ENCODE data around the gene RORC. TPM values are rescaled to one million over a fixed set of nuclear protein-coding genes. Genes with fewer than 3 reads are reported as not detected.

RORC gene
- total and polyA plus RNA-seq, 2 experiments from 2014 or later: not detected

DNA sequence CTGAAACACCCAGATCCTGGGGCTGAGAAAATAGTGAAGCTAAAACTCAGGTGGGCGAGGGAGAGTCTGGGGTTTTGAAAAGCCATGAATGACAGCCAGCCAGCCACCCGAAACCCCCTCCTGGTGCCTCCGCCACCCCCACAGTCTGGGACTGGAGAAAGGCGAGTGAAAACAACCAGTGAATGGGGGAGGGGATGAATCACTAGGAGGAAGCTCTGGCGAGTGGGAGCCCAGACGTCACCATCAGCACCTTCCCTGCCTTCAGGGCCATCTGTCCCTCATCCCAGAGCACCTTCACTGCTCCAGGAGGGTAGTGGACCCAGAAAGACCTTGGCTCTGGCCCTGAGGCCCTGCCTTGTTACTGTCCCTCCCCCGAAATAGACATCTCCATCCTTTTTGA, 9.2 kb downstream of the RORC start:
- Histone ChIP-seq H3K27me3 (replicated peaks; ENCODE audit: insufficient read depth) (peaks cover 6% of the 10 kb centered on the region; the same call in 1 of the 2 replicates), H3K79me2 (ENCODE audit: insufficient read depth) (no peaks in the 10 kb centered on the region), H3K4me2 (ENCODE audit: unreplicated experiment) (no peak overlapping the region), H3K9me3 (ENCODE audit: low read depth) (no peaks in the 10 kb centered on the region), H3K4me1 (ENCODE audit: insufficient read depth) (no peaks in the 10 kb centered on the region), H4K20me1 (ENCODE audit: insufficient read depth) (no peaks in the 10 kb centered on the region), H3K27ac (no peak overlapping the region), H2AFZ (no peak overlapping the region), H3K9me2 (ENCODE audit: insufficient read depth) (no peaks in the 10 kb centered on the region), H3K4me3 (no peak overlapping the region), H3F3A (ENCODE audit: insufficient read depth) (no peaks in the 10 kb centered on the region), H3K9ac (no peak overlapping the region), H3K36me3 (ENCODE audit: low read depth) (no peaks in the 10 kb centered on the region)
- TF ChIP-seq EZH2phosphoT487 (IDR thresholded peaks at IDR 0.05; ENCODE audit: insufficient read depth, low read depth) (no peak), EZH2 (IDR thresholded peaks at IDR 0.05; ENCODE audit: insufficient read depth, poor library complexity, severe bottlenecking) (no peak)
- 51 to 55% methylated on average over 7 of the region's 7 CpGs for WGBS, 2 experiments (ENCODE audit: low coverage in 1 of 2, low lambda C conversion rate in 2 of 2, missing lambda C conversion rate in 2 of 2)
- no peak for DNase-seq
- in situ Hi-C loops (cut with MboI): no loop called here

- Histone ChIP-seq H3K36me3 (ENCODE audit: low read depth) (no peaks in the 10 kb centered on the region), H3K27me3 (replicated peaks; ENCODE audit: insufficient read depth) (peaks cover 6% of the 10 kb centered on the region; the same call in 1 of the 2 replicates)
- WGBS, 2 experiments (ENCODE audit: low coverage in 1 of 2, low lambda C conversion rate in 2 of 2, missing lambda C conversion rate in 2 of 2): 9 to 10% methylated on average over 2 of the region's 2 CpGs
Observed at GRCh38 chr1:151820940-151821339, 10.7 kb downstream of the RORC start.

GRCh38 chr1:151819976-151820623, 11.5 kb downstream of the RORC start:
- Histone ChIP-seq H3K4me3 (no peak overlapping the region), H3K4me1 (ENCODE audit: insufficient read depth) (no peaks in the 10 kb centered on the region), H3K27me3 (replicated peaks; ENCODE audit: insufficient read depth) (peaks cover 6% of the 10 kb centered on the region; the same call in 1 of the 2 replicates), H3K27ac (no peak overlapping the region), H3K9me3 (ENCODE audit: low read depth) (no peaks in the 10 kb centered on the region), H3K4me2 (ENCODE audit: unreplicated experiment) (no peak overlapping the region), H2AFZ (no peak overlapping the region), H3F3A (ENCODE audit: insufficient read depth) (no peaks in the 10 kb centered on the region), H3K36me3 (ENCODE audit: low read depth) (no peaks in the 10 kb centered on the region), H3K79me2 (ENCODE audit: insufficient read depth) (no peaks in the 10 kb centered on the region), H4K20me1 (ENCODE audit: insufficient read depth) (no peaks in the 10 kb centered on the region), H3K9me2 (ENCODE audit: insufficient read depth) (no peaks in the 10 kb centered on the region), H3K9ac (no peak overlapping the region)
- DNase-seq: peak; percentile 54
- WGBS, 2 experiments (ENCODE audit: low coverage in 1 of 2, low lambda C conversion rate in 2 of 2, missing lambda C conversion rate in 2 of 2): 42 to 52% methylated on average over 5 to 7 of the region's 7 CpGs
- in situ Hi-C loops (cut with MboI): no loop called here
- TF ChIP-seq EZH2phosphoT487 (IDR thresholded peaks at IDR 0.05; ENCODE audit: insufficient read depth, low read depth) (no peak), EZH2 (IDR thresholded peaks at IDR 0.05; ENCODE audit: insufficient read depth, poor library complexity, severe bottlenecking) (no peak)

More at GRCh38 chr1:151820940-151821339, 10.7 kb downstream of the RORC start:
- TF ChIP-seq EZH2 (IDR thresholded peaks at IDR 0.05; ENCODE audit: insufficient read depth, poor library complexity, severe bottlenecking) (no peak), EZH2phosphoT487 (IDR thresholded peaks at IDR 0.05; ENCODE audit: insufficient read depth, low read depth) (no peak)
- Histone ChIP-seq H3F3A (ENCODE audit: insufficient read depth) (no peaks in the 10 kb centered on the region), H3K27ac (no peak overlapping the region), H3K4me2 (ENCODE audit: unreplicated experiment) (no peak overlapping the region), H2AFZ (no peak overlapping the region), H3K9me2 (ENCODE audit: insufficient read depth) (no peaks in the 10 kb centered on the region), H3K9ac (no peak overlapping the region), H3K79me2 (ENCODE audit: insufficient read depth) (no peaks in the 10 kb centered on the region), H3K4me1 (ENCODE audit: insufficient read depth) (no peaks in the 10 kb centered on the region), H3K9me3 (ENCODE audit: low read depth) (no peaks in the 10 kb centered on the region), H3K4me3 (no peak overlapping the region), H4K20me1 (ENCODE audit: insufficient read depth) (no peaks in the 10 kb centered on the region)
- in situ Hi-C loops (cut with MboI): no loop called here
- DNase-seq: no peak

- in situ Hi-C loops (cut with MboI): no loop called here
- Histone ChIP-seq H2AFZ (no peak overlapping the region), H3K4me3 (no peak overlapping the region), H3K79me2 (ENCODE audit: insufficient read depth) (no peaks in the 10 kb centered on the region), H3K9ac (no peak overlapping the region), H3K9me2 (ENCODE audit: insufficient read depth) (no peaks in the 10 kb centered on the region), H3K4me2 (ENCODE audit: unreplicated experiment) (no peak overlapping the region), H4K20me1 (ENCODE audit: insufficient read depth) (no peaks in the 10 kb centered on the region), H3K36me3 (ENCODE audit: low read depth) (no peaks in the 10 kb centered on the region), H3K27ac (no peak overlapping the region), H3K9me3 (ENCODE audit: low read depth) (no peaks in the 10 kb centered on the region), H3K4me1 (ENCODE audit: insufficient read depth) (no peaks in the 10 kb centered on the region), H3K27me3 (replicated peaks; ENCODE audit: insufficient read depth) (peaks cover 6% of the 10 kb centered on the region; the same call in 1 of the 2 replicates), H3F3A (ENCODE audit: insufficient read depth) (no peaks in the 10 kb centered on the region)
- 60 to 66% methylated on average over 12 of the region's 12 CpGs for WGBS, 2 experiments (ENCODE audit: low coverage in 1 of 2, low lambda C conversion rate in 2 of 2, missing lambda C conversion rate in 2 of 2)
- TF ChIP-seq EZH2 (IDR thresholded peaks at IDR 0.05; ENCODE audit: insufficient read depth, poor library complexity, severe bottlenecking) (no peak), EZH2phosphoT487 (IDR thresholded peaks at IDR 0.05; ENCODE audit: insufficient read depth, low read depth) (no peak)
- DNase-seq: no peak
Observed at GRCh38 chr1:151819227-151819835, 12.3 kb downstream of the RORC start.

Data from GM23248 (cell line).